KMS-11 (cell line): ENCODE data around the gene KLC1.

Source experiments
- H2AFZ ChIP-seq: fragments of 200-600 bp; sonication (generic); 2 replicates; pipeline ENCODE4 v1.6.1; 2016; ENCODE audit warnings: antibody characterized with exemption, mixed run types, low read depth
- H3K27ac ChIP-seq: fragments of 200-600 bp; sonication (generic); 2 replicates; pipeline ENCODE4 v1.6.1; 2016; ENCODE audit warnings: mild to moderate bottlenecking, mixed run types
- H3K27me3 ChIP-seq: fragments of 200-600 bp; sonication (generic); 2 replicates; pipeline ENCODE4 v1.6.1; 2017; ENCODE audit warnings: mild to moderate bottlenecking, low read depth, mixed run types, moderate library complexity; ENCODE audit not compliant: insufficient read depth
- H3K36me3 ChIP-seq: fragments of 200-600 bp; sonication (generic); 2 replicates; pipeline ENCODE4 v1.6.1; 2017; ENCODE audit warnings: mild to moderate bottlenecking, mixed run types; ENCODE audit not compliant: insufficient read depth
- H3K4me1 ChIP-seq: fragments of 200-600 bp; sonication (generic); 2 replicates; pipeline ENCODE4 v1.6.1; 2016; ENCODE audit warnings: mild to moderate bottlenecking, low read depth, mixed run types; ENCODE audit not compliant: poor library complexity, severe bottlenecking
- H3K4me2 ChIP-seq: fragments of 200-600 bp; sonication (generic); 2 replicates; pipeline ENCODE4 v1.7.0; 2016; ENCODE audit warnings: mild to moderate bottlenecking, mixed run types
- H3K4me3 ChIP-seq: fragments of 200-600 bp; sonication (generic); IDR thresholded peaks from 2 replicates; pipeline ENCODE4 v1.6.1; 2017; ENCODE audit warnings: low read depth, low read length, mixed read lengths; ENCODE audit not compliant: insufficient read depth
- H3K79me2 ChIP-seq: fragments of 200-600 bp; sonication (generic); 2 replicates; pipeline ENCODE4 v1.6.1; 2016; ENCODE audit warnings: low read depth, mixed run types; ENCODE audit not compliant: insufficient read depth
- H3K9ac ChIP-seq: fragments of 200-600 bp; sonication (generic); 2 replicates; pipeline ENCODE4 v1.6.1; 2016; ENCODE audit warnings: mild to moderate bottlenecking, mixed run types
- H4K20me1 ChIP-seq: fragments of 200-600 bp; sonication (generic); 2 replicates; pipeline ENCODE4 v1.6.1; 2016; ENCODE audit warnings: mild to moderate bottlenecking, mixed run types; ENCODE audit not compliant: insufficient read depth
- TF ChIP-seq, protein P1 (sequence below): fragments of 200-600 bp; sonication (generic); conservative IDR thresholded peaks from 2 replicates; pipeline ENCODE4 v1.6.1; 2017; ENCODE audit warnings: low read depth, mild to moderate bottlenecking, antibody characterized with exemption, low read length, moderate library complexity, mixed read lengths

The KLC1 gene

GRCh38 chr14:103731481-103731880 lies 102.5 kb downstream of the KLC1 start:
- H3K9ac ChIP-seq = no peak overlapping the region
- no peaks in the 10 kb centered on the region for H3K36me3 ChIP-seq
- H3K79me2 ChIP-seq = no peaks in the 10 kb centered on the region
- no peak overlapping the region for H3K4me2 ChIP-seq
- TF ChIP-seq, protein P1, sequence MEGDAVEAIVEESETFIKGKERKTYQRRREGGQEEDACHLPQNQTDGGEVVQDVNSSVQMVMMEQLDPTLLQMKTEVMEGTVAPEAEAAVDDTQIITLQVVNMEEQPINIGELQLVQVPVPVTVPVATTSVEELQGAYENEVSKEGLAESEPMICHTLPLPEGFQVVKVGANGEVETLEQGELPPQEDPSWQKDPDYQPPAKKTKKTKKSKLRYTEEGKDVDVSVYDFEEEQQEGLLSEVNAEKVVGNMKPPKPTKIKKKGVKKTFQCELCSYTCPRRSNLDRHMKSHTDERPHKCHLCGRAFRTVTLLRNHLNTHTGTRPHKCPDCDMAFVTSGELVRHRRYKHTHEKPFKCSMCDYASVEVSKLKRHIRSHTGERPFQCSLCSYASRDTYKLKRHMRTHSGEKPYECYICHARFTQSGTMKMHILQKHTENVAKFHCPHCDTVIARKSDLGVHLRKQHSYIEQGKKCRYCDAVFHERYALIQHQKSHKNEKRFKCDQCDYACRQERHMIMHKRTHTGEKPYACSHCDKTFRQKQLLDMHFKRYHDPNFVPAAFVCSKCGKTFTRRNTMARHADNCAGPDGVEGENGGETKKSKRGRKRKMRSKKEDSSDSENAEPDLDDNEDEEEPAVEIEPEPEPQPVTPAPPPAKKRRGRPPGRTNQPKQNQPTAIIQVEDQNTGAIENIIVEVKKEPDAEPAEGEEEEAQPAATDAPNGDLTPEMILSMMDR = no peak
- H3K4me1 ChIP-seq = no peaks in the 10 kb centered on the region
- no peak overlapping the region for H2AFZ ChIP-seq
- H3K27ac ChIP-seq = no peak overlapping the region
- H4K20me1 ChIP-seq = no peaks in the 10 kb centered on the region
- H3K27me3 ChIP-seq = no peaks in the 10 kb centered on the region
- no peak overlapping the region for H3K4me3 ChIP-seq

DNA sequence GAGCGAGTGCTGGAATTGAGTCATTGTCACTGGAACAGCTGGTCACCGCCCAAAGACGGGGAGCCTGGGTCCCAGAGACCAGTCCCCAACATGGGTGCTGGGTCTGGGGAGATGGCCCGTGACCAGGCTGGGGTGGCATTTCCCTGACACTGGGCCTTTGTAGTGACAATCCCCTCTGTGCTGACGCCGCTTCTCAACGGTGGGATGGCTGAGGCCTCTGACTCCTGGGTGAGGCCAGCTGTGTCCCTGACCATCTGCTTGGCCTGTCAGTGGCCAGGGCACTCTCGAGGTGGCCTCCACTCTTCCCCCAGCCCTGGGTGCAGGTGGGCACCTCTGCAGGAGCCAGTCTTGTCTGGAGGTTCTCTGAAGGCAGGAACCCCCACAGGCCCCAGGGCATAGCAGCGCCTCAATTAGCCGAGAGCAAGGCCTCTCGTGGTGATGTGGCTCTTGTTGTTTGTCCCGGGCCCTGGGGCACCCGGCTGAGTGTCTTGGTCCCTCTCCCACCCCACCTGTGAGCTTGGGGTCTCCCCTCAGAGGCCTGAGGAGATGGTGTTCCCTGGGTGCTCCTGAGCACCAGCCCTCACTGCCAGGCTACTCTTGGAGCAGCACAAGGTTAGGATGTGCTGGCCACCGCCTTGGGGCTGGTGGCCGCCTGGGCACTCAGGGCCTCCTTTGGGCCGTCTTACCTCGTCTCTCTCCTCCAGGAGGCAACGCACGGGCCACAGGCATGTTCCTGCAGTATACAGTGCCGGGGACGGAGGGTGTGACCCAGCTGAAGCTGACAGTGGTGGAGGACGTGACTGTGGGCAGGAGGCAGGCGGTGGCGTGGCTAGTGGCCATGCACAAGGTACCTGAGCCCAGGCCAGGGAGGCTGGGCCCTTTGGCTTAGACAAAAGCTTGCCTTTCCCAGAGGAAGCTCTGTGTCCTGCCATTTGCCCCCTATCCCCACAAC lies 103.2 kb downstream of the KLC1 start:
- Histone ChIP-seq H4K20me1 (no peaks in the 10 kb centered on the region), H3K27ac (no peak overlapping the region), H3K36me3 (no peaks in the 10 kb centered on the region)

DNA sequence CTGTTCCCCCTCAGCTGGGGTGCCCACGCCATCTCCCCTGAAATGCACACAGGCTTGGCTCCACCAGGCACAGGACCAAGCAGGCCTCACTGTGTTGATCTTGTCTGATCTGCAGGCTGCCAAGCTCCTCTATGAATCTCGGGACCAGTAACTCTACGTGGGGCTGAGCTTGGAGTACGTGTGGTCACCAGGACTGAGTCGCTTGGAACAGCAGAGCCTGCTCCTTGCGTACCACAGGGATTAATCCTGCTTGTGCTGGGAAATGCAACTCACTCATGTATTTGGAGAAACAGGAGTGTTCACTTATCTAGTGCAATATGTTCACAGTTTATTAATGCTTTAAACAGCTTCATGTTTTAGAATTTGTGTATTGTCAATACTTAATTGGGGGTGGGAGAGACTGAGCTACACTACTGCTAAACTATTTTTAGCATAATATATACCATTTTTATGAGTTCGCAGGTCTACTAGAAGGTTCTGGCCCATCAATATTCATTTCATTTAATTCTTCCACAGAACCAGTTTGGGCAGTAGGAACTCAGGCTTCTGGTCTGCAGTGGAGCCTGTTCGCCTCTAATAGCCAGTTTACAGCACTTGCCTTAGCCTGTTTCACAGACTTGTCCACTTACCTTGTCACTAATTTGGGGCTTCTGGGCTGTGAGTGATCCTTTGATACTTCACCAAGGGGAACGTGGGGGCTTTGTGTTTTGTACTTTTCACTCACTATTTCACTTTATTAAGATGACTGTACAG lies 104.0 kb downstream of the KLC1 start:
- TF ChIP-seq, protein P1 = no peak
- H4K20me1 ChIP-seq = no peaks in the 10 kb centered on the region
- H3K27me3 ChIP-seq = no peaks in the 10 kb centered on the region
- H3K4me1 ChIP-seq = no peaks in the 10 kb centered on the region
- no peak overlapping the region for H3K4me3 ChIP-seq
- no peak overlapping the region for H3K27ac ChIP-seq
- H3K79me2 ChIP-seq = no peaks in the 10 kb centered on the region
- no peaks in the 10 kb centered on the region for H3K36me3 ChIP-seq
- H2AFZ ChIP-seq = no peak overlapping the region
- no peak overlapping the region for H3K9ac ChIP-seq
- H3K4me2 ChIP-seq = no peak overlapping the region

More for the DNA sequence above, 103.2 kb downstream of the KLC1 start:
- no peak overlapping the region for H3K9ac ChIP-seq
- H3K27me3 ChIP-seq = no peaks in the 10 kb centered on the region
- no peak overlapping the region for H3K4me2 ChIP-seq
- H3K79me2 ChIP-seq = no peaks in the 10 kb centered on the region
- H3K4me3 ChIP-seq = no peak overlapping the region
- no peaks in the 10 kb centered on the region for H3K4me1 ChIP-seq
- H2AFZ ChIP-seq = no peak overlapping the region
- TF ChIP-seq, protein P1 = no peak

DNA sequence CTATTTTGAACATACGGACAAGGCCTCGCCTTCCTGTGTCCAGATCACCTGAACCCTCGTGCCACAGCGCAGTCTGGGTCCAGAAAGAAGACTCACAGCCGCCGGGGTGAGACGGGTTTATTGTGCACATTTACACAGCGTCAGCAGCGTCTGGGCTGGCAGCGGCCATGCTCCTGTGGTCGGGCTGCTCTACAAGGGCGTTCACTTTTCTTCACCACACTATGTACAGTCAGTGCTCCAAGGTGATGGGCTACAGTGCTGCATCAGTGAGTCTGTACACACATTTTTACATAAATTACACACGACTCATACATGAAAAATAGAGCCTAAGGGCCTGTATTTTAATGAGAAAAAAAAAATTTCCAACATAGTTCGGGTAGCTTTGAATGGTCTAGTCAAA lies 104.6 kb downstream of the KLC1 start:
- Histone ChIP-seq H3K79me2 (no peaks in the 10 kb centered on the region), H3K36me3 (no peaks in the 10 kb centered on the region), H4K20me1 (no peaks in the 10 kb centered on the region), H2AFZ (no peak overlapping the region), H3K27ac (no peak overlapping the region), H3K4me2 (no peak overlapping the region), H3K4me3 (no peak overlapping the region), H3K9ac (no peak overlapping the region), H3K27me3 (no peaks in the 10 kb centered on the region), H3K4me1 (no peaks in the 10 kb centered on the region)
- TF ChIP-seq, protein P1 = no peak
